OCI-LY1 (cell line): ENCODE data around the gene MAN2B2.

ENCODE experiments used
- CTCF ChIP-seq: fragments of 200-600 bp; sonication (generic), shearing (Covaris generic); IDR thresholded peaks from 2 replicates; pipeline ENCODE4 v1.5.1; 2017; ENCODE audit warnings: mild to moderate bottlenecking, antibody characterized with exemption, low read length, moderate library complexity, mixed read lengths
- EZH2 ChIP-seq: fragments of 200-600 bp; sonication (generic), shearing (Covaris generic); IDR thresholded peaks from 2 replicates; pipeline ENCODE4 v1.8.0; 2017; ENCODE audit warnings: borderline replicate concordance, mixed run types, mild to moderate bottlenecking, antibody characterized with exemption, low read length, moderate library complexity, mixed read lengths

- TF ChIP-seq CTCF (no peak), EZH2 (no peak)
Measured at GRCh38 chr4:6527259-6527658, 47.7 kb upstream of the MAN2B2 start.
